SK-N-SH (cell line): Measurements from ENCODE around the gene SLBP. TPM values are rescaled to one million over a fixed set of nuclear protein-coding genes. Genes with fewer than 3 reads are reported as not detected.

ENCODE experiments used
- CTCF ChIA-PET: fragments of 300-600, 350-600 bp; formaldehyde crosslinking; extraction: SDS; loops from one replicate; lab custom pipeline; 2021; lab: Yijun Ruan, JAX
- POLR2A ChIA-PET: fragments of 350-600 bp; sonication (Branson Sonifier 250); formaldehyde crosslinking; extraction: SDS; loops from one replicate; lab custom pipeline; 2020; ENCODE audit warnings: antibody characterized with exemption, inconsistent platforms; lab: Yijun Ruan, JAX
- DNase-seq: peaks from one replicate; pipeline ENCODE4 v3.0.0; 2012
- H2AFZ ChIP-seq: fragments of 200-600 bp; sonication (generic); 2 replicates; pipeline ENCODE4 v1.8.1; 2016; ENCODE audit warnings: antibody characterized with exemption, mild to moderate bottlenecking, low read depth
- H3F3A ChIP-seq: fragments of 200-600 bp; sonication (generic); replicated peaks from 2 replicates; pipeline ENCODE3; 2016; ENCODE audit warnings: antibody characterized with exemption, mild to moderate bottlenecking; ENCODE audit not compliant: insufficient read depth
- H3K27ac ChIP-seq, 2 experiments: fragments of 200-500 bp in 1 of 2; fragments of 200-600 bp in 1 of 2; sonication (Bioruptor generic) in 1 of 2; sonication (generic), shearing (Covaris generic) in 1 of 2; 2 replicates each; pipeline versions ENCODE4 v1.5.1 to v1.6.1; 2014 to 2016; ENCODE audit warnings: low read depth in 2 of 2, inconsistent platforms in 1 of 2, low read length in 1 of 2, mild to moderate bottlenecking in 1 of 2, mixed read lengths in 1 of 2
- H3K27me3 ChIP-seq: fragments of 200-600 bp; sonication (generic), shearing (Covaris generic); 2 replicates; pipeline ENCODE4 v1.6.1; 2016; ENCODE audit warnings: mixed run types; ENCODE audit not compliant: insufficient read depth
- H3K36me3 ChIP-seq, 2 experiments: fragments of 200-500 bp in 1 of 2; fragments of 200-600 bp in 1 of 2; sonication (Bioruptor generic) in 1 of 2; sonication (generic) in 1 of 2; replicated peaks in 1 of 2; 2 replicates each; pipeline versions ENCODE3 to v1.5.1; 2014 to 2016; ENCODE audit warnings: low read length in 1 of 2, mild to moderate bottlenecking in 1 of 2; ENCODE audit not compliant: insufficient read depth in 2 of 2, control insufficient read depth in 1 of 2
- H3K4me1 ChIP-seq, 2 experiments: fragments of 200-500 bp in 1 of 2; fragments of 200-600 bp in 1 of 2; sonication (Bioruptor generic) in 1 of 2; sonication (generic), shearing (Covaris generic) in 1 of 2; 2 replicates each; pipeline versions ENCODE4 v1.5.1 to v1.6.1; 2014 to 2016; ENCODE audit warnings: low read depth in 1 of 2, low read length in 1 of 2, mixed run types in 1 of 2; ENCODE audit not compliant: insufficient read depth in 2 of 2, control insufficient read depth in 1 of 2
- H3K4me2 ChIP-seq: fragments of 200-600 bp; sonication (generic), shearing (Covaris generic); 2 replicates; pipeline ENCODE4 v1.6.1; 2017; ENCODE audit warnings: mixed run types
- H3K4me3 ChIP-seq, 2 experiments: fragments of 200-500 bp in 1 of 2; fragments of 200-600 bp in 1 of 2; sonication (Bioruptor generic) in 1 of 2; sonication (generic), shearing (Covaris generic) in 1 of 2; 2 replicates each; pipeline versions ENCODE4 v1.5.1 to v1.8.1; 2014 to 2016; ENCODE audit warnings: low read depth in 2 of 2, inconsistent platforms in 1 of 2, low read length in 1 of 2, mild to moderate bottlenecking in 1 of 2, mixed read lengths in 1 of 2, moderate library complexity in 1 of 2
- H3K79me2 ChIP-seq: fragments of 200-600 bp; sonication (generic); 2 replicates; pipeline ENCODE4 v1.8.1; 2017; ENCODE audit warnings: mild to moderate bottlenecking; ENCODE audit not compliant: insufficient read depth
- H3K9ac ChIP-seq: fragments of 200-600 bp; sonication (generic); 2 replicates; pipeline ENCODE4 v1.6.1; 2017; ENCODE audit warnings: mixed run types
- H3K9me2 ChIP-seq: fragments of 200-600 bp; sonication (generic); 2 replicates; pipeline ENCODE4 v1.6.1; 2017; ENCODE audit warnings: mixed run types
- H3K9me3 ChIP-seq: fragments of 200-600 bp; sonication (generic); 2 replicates; pipeline ENCODE4 v1.6.1; 2017; ENCODE audit warnings: mixed run types, mild to moderate bottlenecking, moderate library complexity
- H4K20me1 ChIP-seq: fragments of 200-600 bp; sonication (generic); 2 replicates; pipeline ENCODE4 v1.6.1; 2017; ENCODE audit warnings: mild to moderate bottlenecking, mixed run types; ENCODE audit not compliant: insufficient read depth
- EP300 ChIP-seq, 2 experiments: IDR thresholded peaks; 2 replicates each; pipeline versions ENCODE4 v1.4.0 to v1.6.1; 2012; ENCODE audit warnings: borderline replicate concordance in 1 of 2, low read depth in 1 of 2, low read length in 1 of 2
- FOSL2 ChIP-seq: IDR thresholded peaks from 2 replicates; pipeline ENCODE4 v1.4.0; 2012; ENCODE audit warnings: low read depth, mild to moderate bottlenecking, moderate library complexity, borderline replicate concordance
- FOXJ3 ChIP-seq: sonication (generic); formaldehyde crosslinking; IDR thresholded peaks from 2 replicates; pipeline ENCODE4 v1.5.1; 2020; ENCODE audit warnings: mild to moderate bottlenecking, missing genetic modification reagents
- FOXM1 ChIP-seq: IDR thresholded peaks from 2 replicates; pipeline ENCODE4 v1.4.0; 2012; ENCODE audit warnings: low read depth, mild to moderate bottlenecking
- GABPA ChIP-seq: IDR thresholded peaks from 2 replicates; pipeline ENCODE4 v1.4.0; 2012; ENCODE audit warnings: low read depth, mild to moderate bottlenecking
- GATA2 ChIP-seq: sonication (generic); formaldehyde crosslinking; IDR thresholded peaks from 2 replicates; pipeline ENCODE4 v1.5.0; 2020; ENCODE audit warnings: mild to moderate bottlenecking, missing genetic modification reagents
- MEF2A ChIP-seq: IDR thresholded peaks from 2 replicates; pipeline ENCODE4 v1.4.0; 2012; ENCODE audit warnings: low read depth, borderline replicate concordance
- MXI1 ChIP-seq: IDR thresholded peaks from 2 replicates; pipeline ENCODE4 v1.6.1; 2012; ENCODE audit warnings: mild to moderate bottlenecking, low read depth, low read length, improper control_type of control experiment
- POLR2AphosphoS5 ChIP-seq: IDR thresholded peaks from 2 replicates; pipeline ENCODE4 v1.6.1; 2012; ENCODE audit warnings: low read depth, low read length
- RAD21 ChIP-seq: IDR thresholded peaks from 2 replicates; pipeline ENCODE4 v1.6.1; 2012; ENCODE audit warnings: mild to moderate bottlenecking, low read length
- RFX5 ChIP-seq: IDR thresholded peaks from 2 replicates; pipeline ENCODE4 v1.6.1; 2012; ENCODE audit warnings: mild to moderate bottlenecking, improper control_type of control experiment, low read length
- RXRA ChIP-seq: IDR thresholded peaks from 2 replicates; pipeline ENCODE4 v1.4.0; 2012; ENCODE audit warnings: low read depth, mild to moderate bottlenecking, borderline replicate concordance
- SIN3A ChIP-seq: IDR thresholded peaks from 2 replicates; pipeline ENCODE4 v1.6.1; 2012; ENCODE audit warnings: low read depth, mild to moderate bottlenecking, low read length, moderate library complexity, borderline replicate concordance
- TAF1 ChIP-seq: IDR thresholded peaks from 2 replicates; pipeline ENCODE4 v1.6.1; 2012; ENCODE audit warnings: low read depth, mild to moderate bottlenecking, low read length, moderate library complexity, borderline replicate concordance
- TCF12 ChIP-seq: IDR thresholded peaks from 2 replicates; pipeline ENCODE4 v1.4.0; 2012
- YY1 ChIP-seq: IDR thresholded peaks from 2 replicates; pipeline ENCODE4 v1.4.0; 2012; ENCODE audit warnings: low read depth, mild to moderate bottlenecking
- WGBS: methylation state at CpG from one replicate; pipeline ENCODE4 v1.1.6; 2017; ENCODE audit warnings: low lambda C conversion rate; 5-methylcytosine and 5-hydroxymethylcytosine counted together
- polyA plus RNA-seq, 3 experiments: library from polyadenylated mRNA; depleted of rRNA; stranded (reverse); fragments of >200 nt; gene quantifications; 2 replicates each; pipeline ENCODE4 v1.2.3, GENCODE V29; 2012
- TF ChIP-seq, protein P1 (sequence below): IDR thresholded peaks from 2 replicates; pipeline ENCODE4; 2012
- TF ChIP-seq, protein P2 (sequence below): IDR thresholded peaks from 2 replicates; pipeline ENCODE4 v1.6.1; 2012; ENCODE audit warnings: mild to moderate bottlenecking, low read depth, low read length, moderate library complexity
- TF ChIP-seq, protein P3 (sequence below): fragments of 150-350 bp; IDR thresholded peaks from 2 replicates; pipeline ENCODE4 v1.6.1; 2016; ENCODE audit warnings: mild to moderate bottlenecking, low read depth, low read length
- TF ChIP-seq, protein P4 (sequence below): fragments of 150-350 bp; IDR thresholded peaks from 2 replicates; pipeline ENCODE4 v1.6.1; 2017; ENCODE audit warnings: antibody characterized with exemption, low read length, low read depth, borderline replicate concordance
- TF ChIP-seq, protein P5 (sequence below): IDR thresholded peaks from 2 replicates; pipeline ENCODE4 v1.4.0; 2012; ENCODE audit warnings: low read depth
- TF ChIP-seq, protein P6 (sequence below): fragments of 200-600 bp; sonication (generic); IDR thresholded peaks from 2 replicates; pipeline ENCODE4 v1.6.1; 2017; ENCODE audit warnings: antibody characterized with exemption, mild to moderate bottlenecking, moderate library complexity

SLBP gene
- 51.5 and 64.3 TPM in 2 replicates for polyA plus RNA-seq (2012; rRNA removed)
- 69.5 and 78.4 TPM in 2 replicates for polyA plus RNA-seq (2012; cell fraction: cytosol; rRNA removed)
- polyA plus RNA-seq (2012; cell fraction: nucleus; rRNA removed): 30.8 and 40.1 TPM in 2 replicates

DNA sequence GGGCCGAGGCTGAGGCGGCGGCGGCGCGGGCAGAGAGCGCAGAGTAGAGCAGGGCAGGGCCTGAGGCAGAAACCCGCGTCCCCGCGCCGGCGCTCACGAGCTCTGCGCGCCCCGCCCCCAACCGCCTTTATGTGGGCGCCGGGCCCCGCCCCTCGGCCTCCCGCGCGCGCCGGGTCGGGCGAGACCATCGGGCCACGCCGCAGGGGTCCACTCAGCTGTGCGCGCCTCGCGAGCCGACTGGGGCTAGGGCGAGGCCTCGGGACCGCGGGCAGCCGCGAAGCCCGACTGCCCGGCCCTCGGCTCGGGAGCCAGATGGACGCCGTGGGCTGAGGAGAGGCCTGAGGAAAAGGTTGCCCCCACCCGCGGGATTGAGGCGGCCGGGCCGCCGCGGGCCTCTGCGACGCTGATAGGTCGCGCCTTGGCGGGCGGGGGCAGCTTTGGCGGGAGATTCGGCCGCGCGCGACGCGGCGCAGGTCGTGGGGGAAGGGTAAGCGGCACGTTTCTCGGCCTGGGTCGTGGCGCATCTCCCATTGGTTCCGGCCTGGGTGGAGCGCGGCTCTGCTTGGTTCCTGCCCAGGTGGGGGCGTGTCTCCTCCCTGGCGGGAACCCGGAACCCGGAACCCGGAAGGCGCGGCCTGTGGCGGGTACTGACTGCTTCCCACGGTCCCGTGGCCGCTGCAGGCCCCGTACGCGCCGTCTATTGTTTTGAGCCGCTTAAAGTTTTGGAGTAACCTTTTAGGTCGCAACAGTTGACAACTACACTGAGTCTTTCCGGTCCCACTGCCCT lies at the start of gene SLBP:
Gene SLBP (minus strand): TSS at position 104 of the 787 bp plus-strand sequence. CDS start 131 bp downstream, outside the sequence.
- H3K9me3 ChIP-seq: no peaks in the 10 kb centered on the region
- DNase-seq: peak; percentile 97
- H3K36me3 ChIP-seq: peaks cover 18 to 27% of the 10 kb centered on the region in 2 experiments
- H2AFZ ChIP-seq: peak within 1 kb of the TSS; percentile 93
- ChIA-PET POLR2A (interaction anchor here (0.7 to 2.1 kb wide), 5 partner anchors 8 to 68 kb away, joined by 3 to 16 read pairs (median 4); partner anchors contain the start of genes TACC3 and TMEM129), CTCF (interaction anchor here (0.6 to 2.1 kb wide), 5 partner anchors 8 to 187 kb away, joined by 3 to 19 read pairs (median 4); partner anchors contain the start of genes TACC3 and TMEM129)
- peaks cover 31% of the 10 kb centered on the region for H4K20me1 ChIP-seq
- H3K4me2 ChIP-seq: peak within 1 kb of the TSS; percentile 99
- 0% methylated on average over 2 of the region's 98 CpGs for WGBS
- H3K79me2 ChIP-seq: peaks cover 88% of the 10 kb centered on the region
- H3K9me2 ChIP-seq: no peaks in the 10 kb centered on the region
- peaks cover 24% of the 10 kb centered on the region for H3F3A ChIP-seq
- peak within 1 kb of the TSS; percentile 77 to 97 for H3K4me3 ChIP-seq
- peak within 1 kb of the TSS; percentile 100 for H3K9ac ChIP-seq
- no peaks in the 10 kb centered on the region for H3K27me3 ChIP-seq
- peak within 1 kb of the TSS; percentile 90 to 97 for H3K27ac ChIP-seq
- peaks cover 14 to 23% of the 10 kb centered on the region in 2 experiments; a peak in 2 of 4 replicates for H3K4me1 ChIP-seq
- TF ChIP-seq, protein P1, sequence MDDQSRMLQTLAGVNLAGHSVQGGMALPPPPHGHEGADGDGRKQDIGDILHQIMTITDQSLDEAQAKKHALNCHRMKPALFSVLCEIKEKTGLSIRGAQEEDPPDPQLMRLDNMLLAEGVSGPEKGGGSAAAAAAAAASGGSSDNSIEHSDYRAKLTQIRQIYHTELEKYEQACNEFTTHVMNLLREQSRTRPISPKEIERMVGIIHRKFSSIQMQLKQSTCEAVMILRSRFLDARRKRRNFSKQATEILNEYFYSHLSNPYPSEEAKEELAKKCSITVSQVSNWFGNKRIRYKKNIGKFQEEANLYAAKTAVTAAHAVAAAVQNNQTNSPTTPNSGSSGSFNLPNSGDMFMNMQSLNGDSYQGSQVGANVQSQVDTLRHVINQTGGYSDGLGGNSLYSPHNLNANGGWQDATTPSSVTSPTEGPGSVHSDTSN: no peak
- TF ChIP-seq FOXJ3 (CRISPR knock-in tag): no peak
- TF ChIP-seq YY1: no peak
- TF ChIP-seq RAD21: no peak
- TF ChIP-seq POLR2AphosphoS5: peak; percentile 64; the same call in 1 of the 2 replicates
- peak; percentile 5; the same call in 1 of the 2 replicates for TF ChIP-seq TCF12
- peak; percentile 59; the same call in 1 of the 2 replicates for TF ChIP-seq RFX5
- TF ChIP-seq SIN3A: peak; percentile 98; the same call in 1 of the 2 replicates
- TF ChIP-seq, protein P2, sequence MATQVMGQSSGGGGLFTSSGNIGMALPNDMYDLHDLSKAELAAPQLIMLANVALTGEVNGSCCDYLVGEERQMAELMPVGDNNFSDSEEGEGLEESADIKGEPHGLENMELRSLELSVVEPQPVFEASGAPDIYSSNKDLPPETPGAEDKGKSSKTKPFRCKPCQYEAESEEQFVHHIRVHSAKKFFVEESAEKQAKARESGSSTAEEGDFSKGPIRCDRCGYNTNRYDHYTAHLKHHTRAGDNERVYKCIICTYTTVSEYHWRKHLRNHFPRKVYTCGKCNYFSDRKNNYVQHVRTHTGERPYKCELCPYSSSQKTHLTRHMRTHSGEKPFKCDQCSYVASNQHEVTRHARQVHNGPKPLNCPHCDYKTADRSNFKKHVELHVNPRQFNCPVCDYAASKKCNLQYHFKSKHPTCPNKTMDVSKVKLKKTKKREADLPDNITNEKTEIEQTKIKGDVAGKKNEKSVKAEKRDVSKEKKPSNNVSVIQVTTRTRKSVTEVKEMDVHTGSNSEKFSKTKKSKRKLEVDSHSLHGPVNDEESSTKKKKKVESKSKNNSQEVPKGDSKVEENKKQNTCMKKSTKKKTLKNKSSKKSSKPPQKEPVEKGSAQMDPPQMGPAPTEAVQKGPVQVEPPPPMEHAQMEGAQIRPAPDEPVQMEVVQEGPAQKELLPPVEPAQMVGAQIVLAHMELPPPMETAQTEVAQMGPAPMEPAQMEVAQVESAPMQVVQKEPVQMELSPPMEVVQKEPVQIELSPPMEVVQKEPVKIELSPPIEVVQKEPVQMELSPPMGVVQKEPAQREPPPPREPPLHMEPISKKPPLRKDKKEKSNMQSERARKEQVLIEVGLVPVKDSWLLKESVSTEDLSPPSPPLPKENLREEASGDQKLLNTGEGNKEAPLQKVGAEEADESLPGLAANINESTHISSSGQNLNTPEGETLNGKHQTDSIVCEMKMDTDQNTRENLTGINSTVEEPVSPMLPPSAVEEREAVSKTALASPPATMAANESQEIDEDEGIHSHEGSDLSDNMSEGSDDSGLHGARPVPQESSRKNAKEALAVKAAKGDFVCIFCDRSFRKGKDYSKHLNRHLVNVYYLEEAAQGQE: peak; percentile 16; the same call in 1 of the 2 replicates
- TF ChIP-seq RXRA: 0 out of 2 replicates have a peak, but pooled peaks have one; percentile 10
- TF ChIP-seq, protein P3, sequence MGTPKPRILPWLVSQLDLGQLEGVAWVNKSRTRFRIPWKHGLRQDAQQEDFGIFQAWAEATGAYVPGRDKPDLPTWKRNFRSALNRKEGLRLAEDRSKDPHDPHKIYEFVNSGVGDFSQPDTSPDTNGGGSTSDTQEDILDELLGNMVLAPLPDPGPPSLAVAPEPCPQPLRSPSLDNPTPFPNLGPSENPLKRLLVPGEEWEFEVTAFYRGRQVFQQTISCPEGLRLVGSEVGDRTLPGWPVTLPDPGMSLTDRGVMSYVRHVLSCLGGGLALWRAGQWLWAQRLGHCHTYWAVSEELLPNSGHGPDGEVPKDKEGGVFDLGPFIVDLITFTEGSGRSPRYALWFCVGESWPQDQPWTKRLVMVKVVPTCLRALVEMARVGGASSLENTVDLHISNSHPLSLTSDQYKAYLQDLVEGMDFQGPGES: 0 out of 2 replicates have a peak, but pooled peaks have one; percentile 21
- peak; percentile 96 for TF ChIP-seq MXI1
- no peak; the same call in 1 of the 2 replicates for TF ChIP-seq MEF2A
- TF ChIP-seq GATA2 (CRISPR knock-in tag): no peak
- TF ChIP-seq, protein P4, sequence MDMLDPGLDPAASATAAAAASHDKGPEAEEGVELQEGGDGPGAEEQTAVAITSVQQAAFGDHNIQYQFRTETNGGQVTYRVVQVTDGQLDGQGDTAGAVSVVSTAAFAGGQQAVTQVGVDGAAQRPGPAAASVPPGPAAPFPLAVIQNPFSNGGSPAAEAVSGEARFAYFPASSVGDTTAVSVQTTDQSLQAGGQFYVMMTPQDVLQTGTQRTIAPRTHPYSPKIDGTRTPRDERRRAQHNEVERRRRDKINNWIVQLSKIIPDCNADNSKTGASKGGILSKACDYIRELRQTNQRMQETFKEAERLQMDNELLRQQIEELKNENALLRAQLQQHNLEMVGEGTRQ: no peak
- no peak for TF ChIP-seq FOSL2
- TF ChIP-seq TAF1: peak; percentile 88
- TF ChIP-seq, protein P5, sequence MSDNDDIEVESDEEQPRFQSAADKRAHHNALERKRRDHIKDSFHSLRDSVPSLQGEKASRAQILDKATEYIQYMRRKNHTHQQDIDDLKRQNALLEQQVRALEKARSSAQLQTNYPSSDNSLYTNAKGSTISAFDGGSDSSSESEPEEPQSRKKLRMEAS: peak; percentile 93
- 0 out of 2 replicates have a peak, but pooled peaks have one; percentile 49 for TF ChIP-seq FOXM1
- peak; percentile 71 for TF ChIP-seq GABPA
- TF ChIP-seq, protein P6, sequence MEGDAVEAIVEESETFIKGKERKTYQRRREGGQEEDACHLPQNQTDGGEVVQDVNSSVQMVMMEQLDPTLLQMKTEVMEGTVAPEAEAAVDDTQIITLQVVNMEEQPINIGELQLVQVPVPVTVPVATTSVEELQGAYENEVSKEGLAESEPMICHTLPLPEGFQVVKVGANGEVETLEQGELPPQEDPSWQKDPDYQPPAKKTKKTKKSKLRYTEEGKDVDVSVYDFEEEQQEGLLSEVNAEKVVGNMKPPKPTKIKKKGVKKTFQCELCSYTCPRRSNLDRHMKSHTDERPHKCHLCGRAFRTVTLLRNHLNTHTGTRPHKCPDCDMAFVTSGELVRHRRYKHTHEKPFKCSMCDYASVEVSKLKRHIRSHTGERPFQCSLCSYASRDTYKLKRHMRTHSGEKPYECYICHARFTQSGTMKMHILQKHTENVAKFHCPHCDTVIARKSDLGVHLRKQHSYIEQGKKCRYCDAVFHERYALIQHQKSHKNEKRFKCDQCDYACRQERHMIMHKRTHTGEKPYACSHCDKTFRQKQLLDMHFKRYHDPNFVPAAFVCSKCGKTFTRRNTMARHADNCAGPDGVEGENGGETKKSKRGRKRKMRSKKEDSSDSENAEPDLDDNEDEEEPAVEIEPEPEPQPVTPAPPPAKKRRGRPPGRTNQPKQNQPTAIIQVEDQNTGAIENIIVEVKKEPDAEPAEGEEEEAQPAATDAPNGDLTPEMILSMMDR: no peak
- peak in 1 of 2 experiments; percentile 38; a peak in 1 of 4 replicates for TF ChIP-seq EP300 (IDR thresholded peaks at IDR 0.05; ENCODE audit: borderline replicate concordance in 1 of 2, low read depth in 1 of 2, low read length in 1 of 2)
